Effector CD4-positive, alpha-beta T cell (primary cell): ENCODE results near the gene FBRSL1.

Source experiments
- DNase-seq: peaks from one replicate; pipeline ENCODE4 v3.0.0-alpha.2; 2020

The FBRSL1 gene

GRCh38 chr12:132543298-132544079 is 53.5 kb downstream of the FBRSL1 start:
- DNase-seq = no peak

- DNase-seq = no peak
Measured at GRCh38 chr12:132544080-132544397, 54.1 kb downstream of the FBRSL1 start.

- no peak for DNase-seq
Measured at GRCh38 chr12:132544498-132544897, 54.5 kb downstream of the FBRSL1 start.

- DNase-seq = no peak
Measured at GRCh38 chr12:132545164-132545953, 55.4 kb downstream of the FBRSL1 start.

GRCh38 chr12:132545955-132546354 is 56.0 kb downstream of the FBRSL1 start:
- no peak for DNase-seq

GRCh38 chr12:132546647-132547046 is 56.7 kb downstream of the FBRSL1 start:
- no peak for DNase-seq

GRCh38 chr12:132547205-132547740 is 57.3 kb downstream of the FBRSL1 start:
- DNase-seq = no peak

GRCh38 chr12:132548430-132549058 is 58.6 kb downstream of the FBRSL1 start:
- no peak for DNase-seq

- DNase-seq = no peak
Measured at GRCh38 chr12:132549059-132549458, 59.1 kb downstream of the FBRSL1 start.

- DNase-seq = no peak
Measured at GRCh38 chr12:132550014-132550802, 60.3 kb downstream of the FBRSL1 start.

GRCh38 chr12:132550830-132551640 is 61.1 kb downstream of the FBRSL1 start:
- DNase-seq = no peak

GRCh38 chr12:132551641-132552031 is 61.7 kb downstream of the FBRSL1 start:
- no peak for DNase-seq

GRCh38 chr12:132554845-132555630 is 65.1 kb downstream of the FBRSL1 start:
- no peak for DNase-seq

- no peak for DNase-seq
Measured at GRCh38 chr12:132555686-132556085, 65.7 kb downstream of the FBRSL1 start.

GRCh38 chr12:132556216-132556615 is 66.3 kb downstream of the FBRSL1 start:
- DNase-seq = no peak

GRCh38 chr12:132556801-132557200 is 66.8 kb downstream of the FBRSL1 start:
- no peak for DNase-seq

GRCh38 chr12:132557291-132558015 is 67.5 kb downstream of the FBRSL1 start:
- no peak for DNase-seq

- no peak for DNase-seq
Measured at GRCh38 chr12:132558042-132558856, 68.3 kb downstream of the FBRSL1 start.
